RPMI7951 (cell line): Measurements from ENCODE around the gene TPR. TPM values are rescaled to one million over a fixed set of nuclear protein-coding genes. Genes with fewer than 3 reads are reported as not detected.

ENCODE experiments used
- DNase-seq: peaks from one replicate; pipeline ENCODE4 v3.0.0-alpha.2; 2012; ENCODE audit warnings: low read depth
- total RNA-seq: library from RNA; depleted of rRNA; stranded (reverse); fragments of >200 nt; shearing (Covaris generic); gene quantifications from 2 replicates; pipeline ENCODE4 v1.2.3, GENCODE V29; 2014

Gene TPR
- total RNA-seq, 1 experiment from 2014 or later, result 64.3 TPM

GRCh38 chr1:186327331-186327730 is 47.7 kb downstream of the TPR start:
- no peak for DNase-seq

GRCh38 chr1:186326009-186326408 is 49.0 kb downstream of the TPR start:
- no peak for DNase-seq

- no peak for DNase-seq
Measured at GRCh38 chr1:186325239-186325638, 49.8 kb downstream of the TPR start.

DNA sequence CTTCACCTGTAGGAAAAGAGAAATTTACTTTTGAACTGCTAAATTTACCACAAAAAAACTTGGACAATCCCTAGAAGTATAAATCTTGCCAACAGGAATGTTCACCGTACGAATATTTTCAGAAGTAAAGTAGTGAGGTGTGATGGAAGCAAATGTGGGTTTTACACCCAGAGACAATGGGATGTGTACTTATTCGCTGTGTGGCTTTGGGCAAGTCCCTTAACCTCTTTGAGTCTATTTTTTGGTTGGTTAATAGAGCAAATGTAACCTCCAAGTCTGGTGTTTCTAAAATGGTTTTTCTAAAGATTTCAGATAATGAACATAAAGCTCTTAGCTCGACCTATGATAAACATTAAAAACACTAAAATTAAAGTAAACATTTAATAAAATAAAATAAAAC is 51.2 kb downstream of the TPR start:
- no peak for DNase-seq

GRCh38 chr1:186315570-186315969 is 59.5 kb downstream of the TPR start:
- DNase-seq, result no peak

DNA sequence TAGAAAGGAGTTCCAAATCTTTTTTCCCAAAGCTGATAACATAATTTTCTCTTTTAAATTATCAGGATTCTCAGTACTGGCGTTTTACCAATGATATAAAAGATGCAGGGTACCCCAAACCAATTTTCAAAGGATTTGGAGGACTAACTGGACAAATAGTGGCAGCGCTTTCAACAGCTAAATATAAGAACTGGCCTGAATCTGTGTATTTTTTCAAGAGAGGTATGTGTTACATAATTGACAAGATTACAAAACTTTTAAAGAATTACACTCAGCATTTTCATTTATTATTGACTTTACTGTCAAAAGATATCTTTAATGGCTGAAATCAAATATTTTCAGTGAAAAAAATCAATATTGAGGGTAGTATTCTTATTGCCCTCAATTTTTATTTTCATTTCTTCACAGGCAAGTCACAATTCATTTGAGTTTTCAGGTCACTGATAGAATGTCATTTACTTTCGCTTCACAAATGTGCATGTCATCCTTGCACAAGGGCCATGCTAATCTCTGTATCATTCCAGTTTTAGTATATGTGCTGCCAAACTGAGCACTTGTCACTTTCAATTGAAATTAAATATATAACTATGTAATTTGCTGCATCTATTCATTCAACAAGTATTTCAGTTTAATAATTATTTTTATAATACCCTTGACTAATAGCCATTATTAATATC is 63.5 kb downstream of the TPR start:
- no peak for DNase-seq

- no peak for DNase-seq
Measured at GRCh38 chr1:186310307-186310706, 64.7 kb downstream of the TPR start.

DNA sequence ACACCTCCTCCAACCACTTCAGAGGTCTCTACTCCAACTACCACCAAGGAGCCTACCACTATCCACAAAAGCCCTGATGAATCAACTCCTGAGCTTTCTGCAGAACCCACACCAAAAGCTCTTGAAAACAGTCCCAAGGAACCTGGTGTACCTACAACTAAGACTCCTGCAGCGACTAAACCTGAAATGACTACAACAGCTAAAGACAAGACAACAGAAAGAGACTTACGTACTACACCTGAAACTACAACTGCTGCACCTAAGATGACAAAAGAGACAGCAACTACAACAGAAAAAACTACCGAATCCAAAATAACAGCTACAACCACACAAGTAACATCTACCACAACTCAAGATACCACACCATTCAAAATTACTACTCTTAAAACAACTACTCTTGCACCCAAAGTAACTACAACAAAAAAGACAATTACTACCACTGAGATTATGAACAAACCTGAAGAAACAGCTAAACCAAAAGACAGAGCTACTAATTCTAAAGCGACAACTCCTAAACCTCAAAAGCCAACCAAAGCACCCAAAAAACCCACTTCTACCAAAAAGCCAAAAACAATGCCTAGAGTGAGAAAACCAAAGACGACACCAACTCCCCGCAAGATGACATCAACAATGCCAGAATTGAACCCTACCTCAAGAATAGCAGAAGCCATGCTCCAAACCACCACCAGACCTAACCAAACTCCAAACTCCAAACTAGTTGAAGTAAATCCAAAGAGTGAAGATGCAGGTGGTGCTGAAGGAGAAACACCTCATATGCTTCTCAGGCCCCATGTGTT is 66.6 kb downstream of the TPR start:
- no peak for DNase-seq

- no peak for DNase-seq
Measured at GRCh38 chr1:186307445-186307844, 67.6 kb downstream of the TPR start.

GRCh38 chr1:186306533-186306932 is 68.5 kb downstream of the TPR start:
- no peak for DNase-seq

GRCh38 chr1:186304982-186305949 is 69.8 kb downstream of the TPR start:
- peak; percentile 40 for DNase-seq

DNA sequence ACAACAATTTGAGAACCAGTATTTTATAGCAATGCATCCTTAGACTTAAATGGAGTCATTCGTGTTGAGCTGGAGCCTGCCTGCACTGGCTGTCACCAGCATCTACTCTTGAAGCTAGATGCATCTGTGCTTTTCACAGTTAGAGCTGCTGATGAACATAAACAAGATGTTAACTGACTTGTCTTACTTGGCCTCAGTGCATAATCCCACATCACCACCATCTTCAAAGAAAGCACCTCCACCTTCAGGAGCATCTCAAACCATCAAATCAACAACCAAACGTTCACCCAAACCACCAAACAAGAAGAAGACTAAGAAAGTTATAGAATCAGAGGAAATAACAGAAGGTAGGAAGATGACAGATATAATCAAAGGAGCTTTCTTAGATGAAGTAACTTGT is 71.1 kb downstream of the TPR start:
- DNase-seq, result no peak

DNA sequence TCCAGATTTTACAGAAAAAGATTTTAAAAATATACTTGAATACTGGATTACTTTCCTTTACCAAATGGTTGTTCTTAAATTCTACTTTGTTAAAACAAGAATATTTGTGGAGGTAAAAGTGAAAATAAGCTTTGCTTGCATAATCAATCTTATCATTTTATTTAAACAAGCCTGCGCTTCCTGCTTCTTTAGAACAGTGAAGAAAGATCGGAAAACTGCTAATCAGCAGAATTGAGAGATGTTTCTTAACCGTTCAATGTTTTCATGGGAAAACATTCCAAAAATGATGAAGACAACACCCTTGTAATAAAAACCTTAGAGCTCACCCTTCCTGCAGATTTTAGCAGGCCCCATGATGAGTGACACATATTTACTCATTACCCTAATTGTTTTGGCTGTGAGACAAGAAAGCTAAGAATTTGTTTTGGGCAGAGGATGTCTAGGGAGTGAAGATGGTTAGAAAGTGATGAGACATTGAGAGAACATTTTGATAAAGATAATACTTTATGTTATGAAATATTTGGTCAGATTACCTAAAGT is 72.6 kb downstream of the TPR start:
- DNase-seq, result no peak

DNA sequence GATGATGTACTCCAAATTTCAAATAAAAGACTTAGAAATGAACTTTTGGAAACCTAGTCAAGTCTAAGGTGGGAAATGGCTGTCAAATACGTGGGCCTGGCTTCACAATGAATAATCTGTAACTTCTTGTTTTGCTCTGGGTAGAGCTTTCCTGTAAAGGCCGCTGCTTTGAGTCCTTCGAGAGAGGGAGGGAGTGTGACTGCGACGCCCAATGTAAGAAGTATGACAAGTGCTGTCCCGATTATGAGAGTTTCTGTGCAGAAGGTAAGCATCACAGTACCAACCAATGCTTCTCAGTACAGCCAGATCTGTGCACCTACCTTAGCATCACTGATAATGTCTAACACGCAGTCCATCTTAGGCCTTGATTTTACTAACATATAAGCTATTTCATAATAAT is 73.6 kb downstream of the TPR start:
- no peak for DNase-seq

DNA sequence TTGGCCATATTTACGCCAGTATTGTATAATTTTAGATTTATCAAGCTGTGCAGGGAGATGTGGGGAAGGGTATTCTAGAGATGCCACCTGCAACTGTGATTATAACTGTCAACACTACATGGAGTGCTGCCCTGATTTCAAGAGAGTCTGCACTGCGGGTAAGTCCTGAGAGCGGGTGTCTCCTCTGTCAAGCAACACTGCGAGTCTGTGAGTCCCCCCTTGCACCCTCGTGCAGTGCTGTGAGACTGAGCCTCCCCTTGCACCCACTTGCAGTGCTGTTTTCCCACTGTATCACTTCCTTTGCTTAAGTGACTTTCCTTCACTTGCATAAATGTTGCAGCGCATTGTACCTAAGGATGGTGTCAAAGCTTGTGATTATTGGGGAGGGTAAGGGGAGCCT is 75.0 kb downstream of the TPR start:
- DNase-seq, result no peak

- DNase-seq, result no peak
Measured at GRCh38 chr1:186299570-186299969, 75.5 kb downstream of the TPR start.

DNA sequence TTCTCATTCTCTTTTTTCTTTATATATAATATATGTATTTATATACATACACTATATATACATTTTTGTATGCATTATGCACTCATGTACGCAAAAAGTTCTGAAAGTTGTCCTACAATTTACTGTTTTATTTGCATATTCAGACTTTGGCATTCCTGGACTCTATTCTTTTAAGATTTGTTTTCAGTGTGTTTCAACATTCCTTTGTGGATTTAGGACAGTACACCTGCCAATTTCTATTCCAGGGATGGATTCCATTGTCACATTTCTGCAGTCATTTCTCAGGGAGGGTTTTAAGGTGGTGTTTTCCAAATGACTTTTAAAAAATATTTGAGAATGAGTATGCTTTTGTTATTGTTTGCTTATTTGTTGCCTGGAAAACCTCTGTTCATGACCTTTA is 76.2 kb downstream of the TPR start:
- DNase-seq, result no peak

DNA sequence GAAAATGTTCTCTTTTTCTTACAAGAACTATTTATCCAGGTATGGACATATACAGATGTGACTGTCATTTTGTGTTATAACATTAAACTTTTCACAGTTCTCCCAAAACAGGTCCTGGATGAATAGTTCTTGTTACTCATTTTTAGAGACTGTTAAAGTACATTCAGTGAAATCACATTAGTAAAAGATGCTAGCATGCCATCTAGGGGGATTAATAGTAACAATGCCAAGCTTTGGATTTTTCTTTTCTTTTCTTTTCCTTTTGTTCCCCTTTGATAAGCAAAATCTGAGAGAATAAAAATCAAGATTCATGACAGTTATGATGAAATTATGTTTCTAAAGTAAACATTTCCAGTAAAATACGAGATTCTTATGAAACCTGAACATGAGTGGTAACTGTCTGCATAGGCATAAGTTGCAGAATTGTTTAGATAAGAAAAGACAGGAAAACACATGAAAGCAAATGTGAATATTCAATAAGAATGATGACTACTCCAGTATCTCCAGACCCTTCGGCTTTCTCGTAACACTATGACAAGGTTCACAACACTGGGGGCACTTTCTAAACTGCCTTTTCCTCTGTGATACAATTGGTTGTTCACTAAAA is 77.5 kb downstream of the TPR start:
- no peak for DNase-seq

- no peak for DNase-seq
Measured at GRCh38 chr1:186295980-186296379, 79.1 kb downstream of the TPR start, which contains the start of gene PRG4. Gene PRG4 (plus strand): TSS chr1:186296279.

- no peak for DNase-seq
Measured at GRCh38 chr1:186292875-186293274, 82.2 kb downstream of the TPR start.

GRCh38 chr1:186291271-186291670 is 83.8 kb downstream of the TPR start:
- DNase-seq, result no peak
